ENCODE data around the gene IQCB1.
"Not testable (repeated sequence)": the region's sequence is repeated elsewhere in the genome, so short reads cannot be mapped to it uniquely, and the experiment has no call there.

Gene IQCB1

GRCh38 chr3:121834671-121835464, at the start of gene IQCB1, which contains the start of gene EAF2:
IQCB1 (minus strand) TSS chr3:121835060; CDS start chr3:121828960, 6,100 bp downstream.
EAF2 (plus strand) TSS chr3:121835209; CDS start chr3:121835286, 77 bp downstream.
- peak within 1 kb of the TSS; percentile 74 for H3K4me3 ChIP-seq (ENCODE audit: low read depth, low read length)

GRCh38 chr3:121883507-121883906, 48.6 kb upstream of the IQCB1 start:
- no peak overlapping the region for H3K4me3 ChIP-seq (ENCODE audit: low read depth, low read length)

- no peak overlapping the region for H3K4me3 ChIP-seq (ENCODE audit: low read depth, low read length)
Measured at GRCh38 chr3:121878411-121878810, 43.6 kb upstream of the IQCB1 start.

- H3K4me3 ChIP-seq (ENCODE audit: low read depth, low read length), result no peak overlapping the region
Measured at GRCh38 chr3:121871430-121871829, 36.6 kb upstream of the IQCB1 start.

GRCh38 chr3:121870717-121871116, 35.9 kb upstream of the IQCB1 start:
- H3K4me3 ChIP-seq (ENCODE audit: low read depth, low read length), result no peak overlapping the region

- no peak overlapping the region for H3K4me3 ChIP-seq (ENCODE audit: low read depth, low read length)
Measured at GRCh38 chr3:121869736-121870135, 34.9 kb upstream of the IQCB1 start.

GRCh38 chr3:121863801-121864200, 28.9 kb upstream of the IQCB1 start:
- no peak overlapping the region for H3K4me3 ChIP-seq (ENCODE audit: low read depth, low read length)

GRCh38 chr3:121863247-121863646, 28.4 kb upstream of the IQCB1 start:
- not testable (repeated sequence) for H3K4me3 ChIP-seq (ENCODE audit: low read depth, low read length)

- not testable (repeated sequence) for H3K4me3 ChIP-seq (ENCODE audit: low read depth, low read length)
Measured at GRCh38 chr3:121857778-121858177, 22.9 kb upstream of the IQCB1 start.

- H3K4me3 ChIP-seq (ENCODE audit: low read depth, low read length), result no peak overlapping the region
Measured at GRCh38 chr3:121855555-121855954, 20.7 kb upstream of the IQCB1 start.

- H3K4me3 ChIP-seq (ENCODE audit: low read depth, low read length), result no peak overlapping the region
Measured at GRCh38 chr3:121852256-121852655, 17.4 kb upstream of the IQCB1 start.

- H3K4me3 ChIP-seq (ENCODE audit: low read depth, low read length), result no peak overlapping the region
Measured at GRCh38 chr3:121844892-121845291, 10.0 kb upstream of the IQCB1 start.

- no peak overlapping the region for H3K4me3 ChIP-seq (ENCODE audit: low read depth, low read length)
Measured at GRCh38 chr3:121839962-121840361, 5.1 kb upstream of the IQCB1 start.

- no peak overlapping the region for H3K4me3 ChIP-seq (ENCODE audit: low read depth, low read length)
Measured at GRCh38 chr3:121836481-121836880, 1.6 kb upstream of the IQCB1 start.

- H3K4me3 ChIP-seq (ENCODE audit: low read depth, low read length), result no peak overlapping the region
Measured at GRCh38 chr3:121836064-121836463, 1.2 kb upstream of the IQCB1 start.

- H3K4me3 ChIP-seq (ENCODE audit: low read depth, low read length), result peak overlapping the region; percentile 74
Measured at GRCh38 chr3:121835465-121835801, 573 bp upstream of the IQCB1 start.

GRCh38 chr3:121834157-121834670, 646 bp downstream of the IQCB1 start:
- H3K4me3 ChIP-seq (ENCODE audit: low read depth, low read length), result peak overlapping the region; percentile 74

- H3K4me3 ChIP-seq (ENCODE audit: low read depth, low read length), result no peak overlapping the region
Measured at GRCh38 chr3:121822973-121823372, 11.9 kb downstream of the IQCB1 start.

- H3K4me3 ChIP-seq (ENCODE audit: low read depth, low read length), result no peak overlapping the region
Measured at GRCh38 chr3:121821421-121822199, 13.2 kb downstream of the IQCB1 start.

- no peak overlapping the region for H3K4me3 ChIP-seq (ENCODE audit: low read depth, low read length)
Measured at GRCh38 chr3:121819236-121819635, 15.6 kb downstream of the IQCB1 start.

- H3K4me3 ChIP-seq (ENCODE audit: low read depth, low read length), result no peak overlapping the region
Measured at GRCh38 chr3:121818578-121818977, 16.3 kb downstream of the IQCB1 start.

- H3K4me3 ChIP-seq (ENCODE audit: low read depth, low read length), result no peak overlapping the region
Measured at GRCh38 chr3:121817753-121818152, 17.1 kb downstream of the IQCB1 start.

Data from iPS-11a (cell line).